Endothelial cell of hepatic sinusoid (primary cell): ENCODE data around the gene NANOS2.

ENCODE experiments used
- in situ Hi-C: cut with HindIII; loops from 2 replicates; pipeline ENCODE4 v1.10.0; 2017; ENCODE audit warnings: low sequenced_read_pairs

NANOS2 gene

GRCh38 chr19:45931055-45931454, 16.5 kb upstream of the NANOS2 start:
- in situ Hi-C loops, result no loop called here

- in situ Hi-C loops, result loop anchor here (5.0 kb wide), 3 partner anchors 62 to 188 kb away; no protein-coding TSS in a partner anchor
Measured at GRCh38 chr19:45929247-45929646, 14.7 kb upstream of the NANOS2 start.

- in situ Hi-C loops, result loop anchor here (5.0 kb wide), 3 partner anchors 60 to 190 kb away; no protein-coding TSS in a partner anchor
Measured at GRCh38 chr19:45927565-45928261, 13.1 kb upstream of the NANOS2 start.

GRCh38 chr19:45924891-45925447, 10.4 kb upstream of the NANOS2 start:
- in situ Hi-C loops, result loop anchor here (5.0 kb wide), 3 partner anchors 58 to 192 kb away; no protein-coding TSS in a partner anchor

- in situ Hi-C loops, result no loop called here
Measured at GRCh38 chr19:45922281-45922680, 7.7 kb upstream of the NANOS2 start.

GRCh38 chr19:45920458-45920857, 5.9 kb upstream of the NANOS2 start:
- in situ Hi-C loops, result no loop called here

- in situ Hi-C loops, result no loop called here
Measured at GRCh38 chr19:45919678-45920077, 5.1 kb upstream of the NANOS2 start.

- in situ Hi-C loops, result no loop called here
Measured at GRCh38 chr19:45918721-45919120, 4.1 kb upstream of the NANOS2 start.

- in situ Hi-C loops, result no loop called here
Measured at GRCh38 chr19:45917421-45918091, 3.0 kb upstream of the NANOS2 start.

GRCh38 chr19:45911291-45911690, 3.3 kb downstream of the NANOS2 start:
- in situ Hi-C loops, result no loop called here

GRCh38 chr19:45908956-45909355, 5.6 kb downstream of the NANOS2 start:
- in situ Hi-C loops, result loop anchor here (5.0 kb wide), 1 partner anchor 48 kb away; no protein-coding TSS in a partner anchor

- in situ Hi-C loops, result loop anchor here (5.0 kb wide), 1 partner anchor 51 kb away; no protein-coding TSS in a partner anchor
Measured at GRCh38 chr19:45906221-45906620, 8.4 kb downstream of the NANOS2 start.

- in situ Hi-C loops, result loop anchor here (5.0 kb wide), 1 partner anchor 52 kb away; no protein-coding TSS in a partner anchor
Measured at GRCh38 chr19:45905011-45905410, 9.6 kb downstream of the NANOS2 start.

GRCh38 chr19:45902651-45903625, 11.6 kb downstream of the NANOS2 start:
- in situ Hi-C loops, result no loop called here

GRCh38 chr19:45901912-45902650, 12.5 kb downstream of the NANOS2 start, which contains the start of gene MYPOP:
MYPOP (minus strand) TSS chr19:45902613; CDS start chr19:45901773, 840 bp downstream.
- in situ Hi-C loops, result no loop called here

- in situ Hi-C loops, result no loop called here
Measured at GRCh38 chr19:45901432-45901911, 13.1 kb downstream of the NANOS2 start.

- in situ Hi-C loops, result no loop called here
Measured at GRCh38 chr19:45900738-45901431, 13.7 kb downstream of the NANOS2 start.

GRCh38 chr19:45899919-45900589, 14.5 kb downstream of the NANOS2 start:
- in situ Hi-C loops, result no loop called here
